HTR-8/SVneo (cell line): ENCODE measurements around the gene TPGS1.

ENCODE experiments used
- DNase-seq: peaks from one replicate; pipeline ENCODE4 v3.0.0; 2011; ENCODE audit warnings: low spot score, mixed read lengths; ENCODE audit not compliant: insufficient read length
- FAIRE-seq: peaks from 2 replicates; lab custom pipeline; 2011; peaks lifted over from hg19 to GRCh38; lab: Jason Lieb, UNC

TPGS1 gene

GRCh38 chr19:535017-535835, 27.9 kb downstream of the TPGS1 start:
- DNase-seq (no peak), FAIRE-seq (no peak)

- DNase-seq = no peak
- no peak for FAIRE-seq
Observed at GRCh38 chr19:536031-536880, 29.0 kb downstream of the TPGS1 start.

- DNase-seq (no peak), FAIRE-seq (no peak)
Observed at GRCh38 chr19:536881-537404, 29.6 kb downstream of the TPGS1 start.

- no peak for DNase-seq
- FAIRE-seq = no peak
Observed at GRCh38 chr19:538641-539428, 31.5 kb downstream of the TPGS1 start.

- no peak for DNase-seq
- no peak for FAIRE-seq
Observed at GRCh38 chr19:539429-540030, 32.2 kb downstream of the TPGS1 start.

GRCh38 chr19:540867-541637, 33.8 kb downstream of the TPGS1 start:
- FAIRE-seq (no peak), DNase-seq (no peak)

- no peak for DNase-seq
- no peak for FAIRE-seq
Observed at GRCh38 chr19:541699-542098, 34.4 kb downstream of the TPGS1 start.

- DNase-seq = no peak
- FAIRE-seq = no peak
Observed at GRCh38 chr19:542173-542866, 35.0 kb downstream of the TPGS1 start.

- DNase-seq (no peak), FAIRE-seq (no peak)
Observed at GRCh38 chr19:543910-544608, 36.8 kb downstream of the TPGS1 start, which contains the start of gene GZMM. Gene GZMM, plus strand, starts transcription at chr19:544053. Its CDS starts 19 bp downstream, at chr19:544072.

- FAIRE-seq (no peak), DNase-seq (no peak)
Observed at GRCh38 chr19:547117-547516, 39.8 kb downstream of the TPGS1 start.

GRCh38 chr19:547836-548720, 40.8 kb downstream of the TPGS1 start:
- DNase-seq = no peak
- no peak for FAIRE-seq

- DNase-seq = no peak
- no peak for FAIRE-seq
Observed at GRCh38 chr19:548886-549830, 41.9 kb downstream of the TPGS1 start.

GRCh38 chr19:554817-555216, 47.5 kb downstream of the TPGS1 start:
- FAIRE-seq (no peak), DNase-seq (no peak)

GRCh38 chr19:555474-555808, 48.1 kb downstream of the TPGS1 start:
- DNase-seq (no peak), FAIRE-seq (no peak)

GRCh38 chr19:556611-557382, 49.5 kb downstream of the TPGS1 start:
- no peak for FAIRE-seq
- no peak for DNase-seq
